HG02870 (cell line): ENCODE results near the gene IGHMBP2.
"Not testable (repeated sequence)": the region's sequence is repeated elsewhere in the genome, so short reads cannot be mapped to it uniquely, and the experiment has no call there.

ENCODE experiments used
- ATAC-seq: cut with Tn5 transposase; IDR thresholded peaks from one replicate; pipeline ENCODE4 v1.9.1; 2021; ENCODE audit warnings: mild to moderate bottlenecking, moderate library complexity; ENCODE audit not compliant: unreplicated experiment

IGHMBP2 gene

GRCh38 chr11:68903288-68904247 is at the start of gene IGHMBP2, which contains the start of gene MRPL21:
Gene IGHMBP2 (plus strand): TSS chr11:68903891. CDS start chr11:68903953, 62 bp downstream.
Gene MRPL21 (minus strand): TSS chr11:68903832. CDS start chr11:68903810, 22 bp downstream.
- peak; percentile 75 for ATAC-seq

GRCh38 chr11:68854273-68854958 is 49.3 kb upstream of the IGHMBP2 start:
- no peak for ATAC-seq

- ATAC-seq = no peak
Observed at GRCh38 chr11:68855205-68855981, 48.3 kb upstream of the IGHMBP2 start.

GRCh38 chr11:68856425-68857030 is 47.2 kb upstream of the IGHMBP2 start:
- not testable (repeated sequence) for ATAC-seq

GRCh38 chr11:68857037-68857586 is 46.6 kb upstream of the IGHMBP2 start:
- no peak for ATAC-seq

- ATAC-seq = no peak
Observed at GRCh38 chr11:68859123-68859522, 44.6 kb upstream of the IGHMBP2 start.

- ATAC-seq = no peak
Observed at GRCh38 chr11:68862421-68862820, 41.3 kb upstream of the IGHMBP2 start.

- no peak for ATAC-seq
Observed at GRCh38 chr11:68863553-68864265, 40.0 kb upstream of the IGHMBP2 start.

- ATAC-seq = no peak
Observed at GRCh38 chr11:68865241-68865640, 38.5 kb upstream of the IGHMBP2 start.

- no peak for ATAC-seq
Observed at GRCh38 chr11:68867066-68867465, 36.6 kb upstream of the IGHMBP2 start.

- no peak for ATAC-seq
Observed at GRCh38 chr11:68868221-68868835, 35.4 kb upstream of the IGHMBP2 start.

GRCh38 chr11:68870470-68870869 is 33.2 kb upstream of the IGHMBP2 start:
- no peak for ATAC-seq

- ATAC-seq = no peak
Observed at GRCh38 chr11:68872216-68873003, 31.3 kb upstream of the IGHMBP2 start.

- ATAC-seq = no peak
Observed at GRCh38 chr11:68878022-68878421, 25.7 kb upstream of the IGHMBP2 start.

GRCh38 chr11:68880851-68881250 is 22.8 kb upstream of the IGHMBP2 start:
- ATAC-seq = no peak

- no peak for ATAC-seq
Observed at GRCh38 chr11:68881320-68881719, 22.4 kb upstream of the IGHMBP2 start.

GRCh38 chr11:68882391-68882790 is 21.3 kb upstream of the IGHMBP2 start:
- no peak for ATAC-seq

GRCh38 chr11:68884827-68885226 is 18.9 kb upstream of the IGHMBP2 start:
- ATAC-seq = not testable (repeated sequence)
